ENCODE results near the gene USP37. TPM values are rescaled to one million over a fixed set of nuclear protein-coding genes. Genes with fewer than 3 reads are reported as not detected.

USP37 gene
- total and polyA plus RNA-seq, 2 of the 13 experiments (the other 11 are each of a cell fraction or from before 2014, with no cell fraction given): 6.5 to 30.6 TPM

DNA sequence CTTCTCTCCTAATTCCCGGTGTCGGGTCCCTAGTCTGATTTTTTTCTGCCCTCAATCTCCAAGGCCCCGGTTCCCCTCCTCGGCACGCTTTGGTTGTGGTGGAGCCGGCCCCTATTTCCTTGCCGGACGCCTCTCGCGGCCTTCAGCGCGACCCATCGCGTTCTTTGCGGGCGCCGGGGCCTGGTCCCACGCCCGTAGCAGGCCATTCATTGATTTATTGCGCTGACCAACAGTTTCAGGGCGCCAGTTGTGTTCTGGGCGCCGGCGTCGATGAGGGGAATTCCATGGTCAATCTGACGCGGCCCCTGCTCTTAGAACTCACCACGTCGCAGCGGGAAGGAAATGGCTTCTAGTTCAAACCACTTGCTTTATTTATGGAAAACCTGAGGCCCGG lies 884 bp upstream of the USP37 start (continued):
- TF ChIP-seq, protein P1, sequence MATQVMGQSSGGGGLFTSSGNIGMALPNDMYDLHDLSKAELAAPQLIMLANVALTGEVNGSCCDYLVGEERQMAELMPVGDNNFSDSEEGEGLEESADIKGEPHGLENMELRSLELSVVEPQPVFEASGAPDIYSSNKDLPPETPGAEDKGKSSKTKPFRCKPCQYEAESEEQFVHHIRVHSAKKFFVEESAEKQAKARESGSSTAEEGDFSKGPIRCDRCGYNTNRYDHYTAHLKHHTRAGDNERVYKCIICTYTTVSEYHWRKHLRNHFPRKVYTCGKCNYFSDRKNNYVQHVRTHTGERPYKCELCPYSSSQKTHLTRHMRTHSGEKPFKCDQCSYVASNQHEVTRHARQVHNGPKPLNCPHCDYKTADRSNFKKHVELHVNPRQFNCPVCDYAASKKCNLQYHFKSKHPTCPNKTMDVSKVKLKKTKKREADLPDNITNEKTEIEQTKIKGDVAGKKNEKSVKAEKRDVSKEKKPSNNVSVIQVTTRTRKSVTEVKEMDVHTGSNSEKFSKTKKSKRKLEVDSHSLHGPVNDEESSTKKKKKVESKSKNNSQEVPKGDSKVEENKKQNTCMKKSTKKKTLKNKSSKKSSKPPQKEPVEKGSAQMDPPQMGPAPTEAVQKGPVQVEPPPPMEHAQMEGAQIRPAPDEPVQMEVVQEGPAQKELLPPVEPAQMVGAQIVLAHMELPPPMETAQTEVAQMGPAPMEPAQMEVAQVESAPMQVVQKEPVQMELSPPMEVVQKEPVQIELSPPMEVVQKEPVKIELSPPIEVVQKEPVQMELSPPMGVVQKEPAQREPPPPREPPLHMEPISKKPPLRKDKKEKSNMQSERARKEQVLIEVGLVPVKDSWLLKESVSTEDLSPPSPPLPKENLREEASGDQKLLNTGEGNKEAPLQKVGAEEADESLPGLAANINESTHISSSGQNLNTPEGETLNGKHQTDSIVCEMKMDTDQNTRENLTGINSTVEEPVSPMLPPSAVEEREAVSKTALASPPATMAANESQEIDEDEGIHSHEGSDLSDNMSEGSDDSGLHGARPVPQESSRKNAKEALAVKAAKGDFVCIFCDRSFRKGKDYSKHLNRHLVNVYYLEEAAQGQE (IDR thresholded peaks at IDR 0.05; ENCODE audit: borderline replicate concordance in 1 of 2, low read depth in 1 of 2, low read length in 2 of 2): peak in 1 of 2 experiments; percentile 55; a peak in 1 of 4 replicates
- TF ChIP-seq, protein P2, sequence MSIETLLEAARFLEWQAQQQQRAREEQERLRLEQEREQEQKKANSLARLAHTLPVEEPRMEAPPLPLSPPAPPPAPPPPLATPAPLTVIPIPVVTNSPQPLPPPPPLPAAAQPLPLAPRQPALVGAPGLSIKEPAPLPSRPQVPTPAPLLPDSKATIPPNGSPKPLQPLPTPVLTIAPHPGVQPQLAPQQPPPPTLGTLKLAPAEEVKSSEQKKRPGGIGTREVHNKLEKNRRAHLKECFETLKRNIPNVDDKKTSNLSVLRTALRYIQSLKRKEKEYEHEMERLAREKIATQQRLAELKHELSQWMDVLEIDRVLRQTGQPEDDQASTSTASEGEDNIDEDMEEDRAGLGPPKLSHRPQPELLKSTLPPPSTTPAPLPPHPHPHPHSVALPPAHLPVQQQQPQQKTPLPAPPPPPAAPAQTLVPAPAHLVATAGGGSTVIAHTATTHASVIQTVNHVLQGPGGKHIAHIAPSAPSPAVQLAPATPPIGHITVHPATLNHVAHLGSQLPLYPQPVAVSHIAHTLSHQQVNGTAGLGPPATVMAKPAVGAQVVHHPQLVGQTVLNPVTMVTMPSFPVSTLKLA (IDR thresholded peaks at IDR 0.05): no peak
- TF ChIP-seq FOXP1 (IDR thresholded peaks at IDR 0.05) (no peak), FOXP1 (CRISPR knock-in tag; IDR thresholded peaks at IDR 0.05) (no peak), NFIC (IDR thresholded peaks at IDR 0.05; ENCODE audit: low read length) (no peak; the same call in 1 of the 2 replicates), NFE2L1 (CRISPR knock-in tag; IDR thresholded peaks at IDR 0.05; ENCODE audit: borderline replicate concordance) (0 out of 2 replicates have a peak, but pooled peaks have one; percentile 34)
- TF ChIP-seq, protein P3, sequence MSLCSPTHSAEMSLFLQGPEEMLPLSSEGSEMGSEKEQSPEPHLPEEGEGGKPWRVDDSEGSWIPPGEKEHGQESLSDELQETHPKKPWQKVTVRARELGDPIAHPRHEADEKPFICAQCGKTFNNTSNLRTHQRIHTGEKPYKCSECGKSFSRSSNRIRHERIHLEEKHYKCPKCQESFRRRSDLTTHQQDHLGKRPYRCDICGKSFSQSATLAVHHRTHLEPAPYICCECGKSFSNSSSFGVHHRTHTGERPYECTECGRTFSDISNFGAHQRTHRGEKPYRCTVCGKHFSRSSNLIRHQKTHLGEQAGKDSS (CRISPR knock-in tag; IDR thresholded peaks at IDR 0.05; ENCODE audit: borderline replicate concordance, low read depth): no peak
- TF ChIP-seq, protein P4, sequence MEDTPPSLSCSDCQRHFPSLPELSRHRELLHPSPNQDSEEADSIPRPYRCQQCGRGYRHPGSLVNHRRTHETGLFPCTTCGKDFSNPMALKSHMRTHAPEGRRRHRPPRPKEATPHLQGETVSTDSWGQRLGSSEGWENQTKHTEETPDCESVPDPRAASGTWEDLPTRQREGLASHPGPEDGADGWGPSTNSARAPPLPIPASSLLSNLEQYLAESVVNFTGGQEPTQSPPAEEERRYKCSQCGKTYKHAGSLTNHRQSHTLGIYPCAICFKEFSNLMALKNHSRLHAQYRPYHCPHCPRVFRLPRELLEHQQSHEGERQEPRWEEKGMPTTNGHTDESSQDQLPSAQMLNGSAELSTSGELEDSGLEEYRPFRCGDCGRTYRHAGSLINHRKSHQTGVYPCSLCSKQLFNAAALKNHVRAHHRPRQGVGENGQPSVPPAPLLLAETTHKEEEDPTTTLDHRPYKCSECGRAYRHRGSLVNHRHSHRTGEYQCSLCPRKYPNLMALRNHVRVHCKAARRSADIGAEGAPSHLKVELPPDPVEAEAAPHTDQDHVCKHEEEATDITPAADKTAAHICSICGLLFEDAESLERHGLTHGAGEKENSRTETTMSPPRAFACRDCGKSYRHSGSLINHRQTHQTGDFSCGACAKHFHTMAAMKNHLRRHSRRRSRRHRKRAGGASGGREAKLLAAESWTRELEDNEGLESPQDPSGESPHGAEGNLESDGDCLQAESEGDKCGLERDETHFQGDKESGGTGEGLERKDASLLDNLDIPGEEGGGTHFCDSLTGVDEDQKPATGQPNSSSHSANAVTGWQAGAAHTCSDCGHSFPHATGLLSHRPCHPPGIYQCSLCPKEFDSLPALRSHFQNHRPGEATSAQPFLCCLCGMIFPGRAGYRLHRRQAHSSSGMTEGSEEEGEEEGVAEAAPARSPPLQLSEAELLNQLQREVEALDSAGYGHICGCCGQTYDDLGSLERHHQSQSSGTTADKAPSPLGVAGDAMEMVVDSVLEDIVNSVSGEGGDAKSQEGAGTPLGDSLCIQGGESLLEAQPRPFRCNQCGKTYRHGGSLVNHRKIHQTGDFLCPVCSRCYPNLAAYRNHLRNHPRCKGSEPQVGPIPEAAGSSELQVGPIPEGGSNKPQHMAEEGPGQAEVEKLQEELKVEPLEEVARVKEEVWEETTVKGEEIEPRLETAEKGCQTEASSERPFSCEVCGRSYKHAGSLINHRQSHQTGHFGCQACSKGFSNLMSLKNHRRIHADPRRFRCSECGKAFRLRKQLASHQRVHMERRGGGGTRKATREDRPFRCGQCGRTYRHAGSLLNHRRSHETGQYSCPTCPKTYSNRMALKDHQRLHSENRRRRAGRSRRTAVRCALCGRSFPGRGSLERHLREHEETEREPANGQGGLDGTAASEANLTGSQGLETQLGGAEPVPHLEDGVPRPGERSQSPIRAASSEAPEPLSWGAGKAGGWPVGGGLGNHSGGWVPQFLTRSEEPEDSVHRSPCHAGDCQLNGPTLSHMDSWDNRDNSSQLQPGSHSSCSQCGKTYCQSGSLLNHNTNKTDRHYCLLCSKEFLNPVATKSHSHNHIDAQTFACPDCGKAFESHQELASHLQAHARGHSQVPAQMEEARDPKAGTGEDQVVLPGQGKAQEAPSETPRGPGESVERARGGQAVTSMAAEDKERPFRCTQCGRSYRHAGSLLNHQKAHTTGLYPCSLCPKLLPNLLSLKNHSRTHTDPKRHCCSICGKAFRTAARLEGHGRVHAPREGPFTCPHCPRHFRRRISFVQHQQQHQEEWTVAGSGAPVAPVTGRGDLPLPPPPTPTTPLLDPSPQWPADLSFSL (CRISPR knock-in tag; IDR thresholded peaks at IDR 0.05): no peak
- TF ChIP-seq, protein P5, sequence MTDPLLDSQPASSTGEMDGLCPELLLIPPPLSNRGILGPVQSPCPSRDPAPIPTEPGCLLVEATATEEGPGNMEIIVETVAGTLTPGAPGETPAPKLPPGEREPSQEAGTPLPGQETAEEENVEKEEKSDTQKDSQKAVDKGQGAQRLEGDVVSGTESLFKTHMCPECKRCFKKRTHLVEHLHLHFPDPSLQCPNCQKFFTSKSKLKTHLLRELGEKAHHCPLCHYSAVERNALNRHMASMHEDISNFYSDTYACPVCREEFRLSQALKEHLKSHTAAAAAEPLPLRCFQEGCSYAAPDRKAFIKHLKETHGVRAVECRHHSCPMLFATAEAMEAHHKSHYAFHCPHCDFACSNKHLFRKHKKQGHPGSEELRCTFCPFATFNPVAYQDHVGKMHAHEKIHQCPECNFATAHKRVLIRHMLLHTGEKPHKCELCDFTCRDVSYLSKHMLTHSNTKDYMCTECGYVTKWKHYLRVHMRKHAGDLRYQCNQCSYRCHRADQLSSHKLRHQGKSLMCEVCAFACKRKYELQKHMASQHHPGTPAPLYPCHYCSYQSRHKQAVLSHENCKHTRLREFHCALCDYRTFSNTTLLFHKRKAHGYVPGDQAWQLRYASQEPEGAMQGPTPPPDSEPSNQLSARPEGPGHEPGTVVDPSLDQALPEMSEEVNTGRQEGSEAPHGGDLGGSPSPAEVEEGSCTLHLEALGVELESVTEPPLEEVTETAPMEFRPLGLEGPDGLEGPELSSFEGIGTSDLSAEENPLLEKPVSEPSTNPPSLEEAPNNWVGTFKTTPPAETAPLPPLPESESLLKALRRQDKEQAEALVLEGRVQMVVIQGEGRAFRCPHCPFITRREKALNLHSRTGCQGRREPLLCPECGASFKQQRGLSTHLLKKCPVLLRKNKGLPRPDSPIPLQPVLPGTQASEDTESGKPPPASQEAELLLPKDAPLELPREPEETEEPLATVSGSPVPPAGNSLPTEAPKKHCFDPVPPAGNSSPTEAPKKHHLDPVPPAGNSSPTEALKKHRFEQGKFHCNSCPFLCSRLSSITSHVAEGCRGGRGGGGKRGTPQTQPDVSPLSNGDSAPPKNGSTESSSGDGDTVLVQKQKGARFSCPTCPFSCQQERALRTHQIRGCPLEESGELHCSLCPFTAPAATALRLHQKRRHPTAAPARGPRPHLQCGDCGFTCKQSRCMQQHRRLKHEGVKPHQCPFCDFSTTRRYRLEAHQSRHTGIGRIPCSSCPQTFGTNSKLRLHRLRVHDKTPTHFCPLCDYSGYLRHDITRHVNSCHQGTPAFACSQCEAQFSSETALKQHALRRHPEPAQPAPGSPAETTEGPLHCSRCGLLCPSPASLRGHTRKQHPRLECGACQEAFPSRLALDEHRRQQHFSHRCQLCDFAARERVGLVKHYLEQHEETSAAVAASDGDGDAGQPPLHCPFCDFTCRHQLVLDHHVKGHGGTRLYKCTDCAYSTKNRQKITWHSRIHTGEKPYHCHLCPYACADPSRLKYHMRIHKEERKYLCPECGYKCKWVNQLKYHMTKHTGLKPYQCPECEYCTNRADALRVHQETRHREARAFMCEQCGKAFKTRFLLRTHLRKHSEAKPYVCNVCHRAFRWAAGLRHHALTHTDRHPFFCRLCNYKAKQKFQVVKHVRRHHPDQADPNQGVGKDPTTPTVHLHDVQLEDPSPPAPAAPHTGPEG (CRISPR knock-in tag; IDR thresholded peaks at IDR 0.05): no peak

Measured in HepG2 (cell line).